CD4-positive, alpha-beta T cell (primary cell): ENCODE data around the gene TJP1. TPM values are rescaled to one million over a fixed set of nuclear protein-coding genes. Genes with fewer than 3 reads are reported as not detected.

Source experiments
- ATAC-seq: fragments of 200-7000 bp; cut with Tn5 transposase; one replicate; pipeline ENCODE4 v1.10.0; 2022; ENCODE audit warnings: mild to moderate bottlenecking; ENCODE audit not compliant: poor library complexity
- CTCF ChIA-PET: fragments of 350-600 bp; sonication (Branson Sonifier 250); formaldehyde crosslinking; loops from one replicate; lab custom pipeline; 2021; ENCODE audit warnings: antibody characterized with exemption, inconsistent platforms; lab: Charles Lee
- POLR2A ChIA-PET: fragments of 350-600 bp; sonication (Branson Sonifier 250); formaldehyde crosslinking; loops from one replicate; lab custom pipeline; 2021; ENCODE audit warnings: antibody characterized with exemption, inconsistent platforms; lab: Charles Lee
- DNase-seq, 14 experiments: peaks; one replicate each; pipeline ENCODE4 v3.0.0-alpha.2; 2013 to 2020; ENCODE audit warnings: mixed read lengths in 2 of 14
- H3K27ac ChIP-seq, 2 donors: one replicate each; pipeline versions ENCODE4 v1.5.1 to v1.7.0; 2013; ENCODE audit warnings: low read length in 2 of 2, low read depth in 1 of 2, mild to moderate bottlenecking in 1 of 2
- H3K27me3 ChIP-seq, 2 experiments: 1 replicate in 1 of 2; 2 replicates in 1 of 2; pipeline versions ENCODE4 v1.6.1 to v1.7.0; 2013; ENCODE audit warnings: low read length in 2 of 2, control low read depth in 1 of 2, mild to moderate bottlenecking in 1 of 2, moderate library complexity in 1 of 2; ENCODE audit not compliant: insufficient read depth in 2 of 2, control insufficient read depth in 1 of 2
- H3K36me3 ChIP-seq: one replicate; pipeline ENCODE4 v1.6.1; 2013; ENCODE audit warnings: low read length, control low read depth; ENCODE audit not compliant: insufficient read depth
- H3K4me1 ChIP-seq: one replicate; pipeline ENCODE4 v1.6.1; 2013; ENCODE audit warnings: low read length, control low read depth; ENCODE audit not compliant: insufficient read depth
- H3K4me3 ChIP-seq: one replicate; pipeline ENCODE4 v1.5.1; 2013; ENCODE audit warnings: mild to moderate bottlenecking, low read length, moderate library complexity
- H3K9me3 ChIP-seq, 2 experiments: 1 replicate in 1 of 2; 2 replicates in 1 of 2; pipeline versions ENCODE4 v1.6.1 to v1.7.0; 2013; ENCODE audit warnings: low read length in 2 of 2, mild to moderate bottlenecking in 2 of 2, control low read depth in 1 of 2, moderate library complexity in 1 of 2; ENCODE audit not compliant: control insufficient read depth in 1 of 2, insufficient read depth in 1 of 2
- H3K27ac Mint-ChIP-seq: one replicate; pipeline ENCODE4 v1.8.0; 2020; ENCODE audit warnings: mixed read lengths
- H3K27me3 Mint-ChIP-seq: one replicate; pipeline ENCODE4 v1.8.0; 2021; ENCODE audit warnings: mixed read lengths
- H3K36me3 Mint-ChIP-seq: one replicate; pipeline ENCODE4 v1.8.0; 2021; ENCODE audit warnings: low read depth, mixed read lengths
- H3K4me1 Mint-ChIP-seq: one replicate; pipeline ENCODE4 v1.8.0; 2021; ENCODE audit warnings: low read depth, mixed read lengths
- H3K4me3 Mint-ChIP-seq: one replicate; pipeline ENCODE4 v1.8.0; 2020; ENCODE audit warnings: mild to moderate bottlenecking, mixed read lengths
- H3K9me3 Mint-ChIP-seq: one replicate; pipeline ENCODE4 v1.8.0; 2020; ENCODE audit warnings: mixed read lengths
- intact Hi-C, 2 experiments: fragments of 100-400 bp; cut with DNase I in 1 of 2; cut with micrococcal nuclease in 1 of 2; formaldehyde crosslinking; loops; one replicate each; pipeline versions ENCODE4 v1.15.1 to v1.9.0; 2023 to 2025; cut with DNase I, micrococcal nuclease
- total RNA-seq, 174 experiments: library from RNA in 2 of 174; stranded (reverse) in 2 of 174; gene quantifications; one replicate each; pipeline ENCODE4 v1.2.3 and lab custom pipeline; 2021 to 2026
- TF ChIP-seq, protein P1 (sequence below): fragments of 200-600 bp; IDR thresholded peaks from one replicate; pipeline ENCODE4 v1.8.0; 2022; ENCODE audit warnings: antibody characterized with exemption, mild to moderate bottlenecking

TJP1 gene
- total RNA-seq, 2 experiments from 2014 or later: not detected

DNA sequence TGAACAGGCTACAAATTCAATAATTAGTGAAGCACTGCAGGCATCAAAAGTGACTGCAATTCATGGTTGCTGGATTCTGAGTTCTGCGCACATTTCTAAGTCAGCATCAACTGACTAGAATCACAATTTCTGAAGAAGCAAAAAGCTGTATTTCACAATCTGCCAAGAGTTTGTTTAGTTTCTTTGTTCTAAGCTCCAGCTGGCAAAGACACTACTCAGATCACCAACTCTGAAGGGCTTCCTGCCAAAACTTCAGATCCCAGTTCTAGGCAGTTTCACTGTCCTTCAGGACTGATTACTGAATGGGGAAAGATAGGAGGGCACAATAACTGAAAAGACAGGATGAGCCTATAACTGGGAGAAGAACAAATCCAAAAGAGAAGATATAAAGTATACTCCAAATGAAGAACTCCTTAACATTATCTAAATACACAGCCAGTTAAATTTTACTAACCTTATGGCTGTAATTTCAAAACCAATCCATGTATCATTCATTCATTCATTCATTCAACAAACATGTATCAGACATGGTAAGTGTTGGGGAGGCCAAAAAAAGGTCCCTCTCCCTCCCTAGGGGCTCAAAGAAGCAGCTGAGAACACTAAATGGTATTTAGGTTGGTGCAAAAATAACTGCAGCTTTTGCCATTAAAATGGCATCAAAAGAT, 17.1 kb downstream of the TJP1 start:
- intact Hi-C loops: no loop called here

DNA sequence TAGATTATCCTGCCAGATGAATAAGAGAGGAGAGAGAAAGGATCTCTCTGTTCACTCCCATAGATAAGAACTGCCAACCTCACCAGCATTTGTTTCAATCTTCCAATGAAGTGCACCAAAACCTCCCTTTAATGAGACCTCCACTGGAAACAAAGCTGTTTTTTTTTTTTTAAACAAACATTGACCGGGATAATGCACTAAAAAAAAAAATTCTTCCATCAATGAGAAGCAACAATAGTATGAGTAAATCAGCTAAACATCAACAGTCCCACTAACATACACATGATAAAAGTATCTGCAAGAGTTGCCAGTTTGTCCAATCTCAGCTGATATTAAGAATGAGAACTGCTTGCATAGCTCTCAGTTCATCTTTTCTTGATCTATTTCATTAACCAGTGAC, 19.9 kb downstream of the TJP1 start:
- peaks cover 80% of the 10 kb centered on the region for H3K27me3 Mint-ChIP-seq

More for the DNA sequence above, 17.1 kb downstream of the TJP1 start:
- H3K27ac ChIP-seq: no peak overlapping the region
- no peak for ATAC-seq
- TF ChIP-seq, protein P1, sequence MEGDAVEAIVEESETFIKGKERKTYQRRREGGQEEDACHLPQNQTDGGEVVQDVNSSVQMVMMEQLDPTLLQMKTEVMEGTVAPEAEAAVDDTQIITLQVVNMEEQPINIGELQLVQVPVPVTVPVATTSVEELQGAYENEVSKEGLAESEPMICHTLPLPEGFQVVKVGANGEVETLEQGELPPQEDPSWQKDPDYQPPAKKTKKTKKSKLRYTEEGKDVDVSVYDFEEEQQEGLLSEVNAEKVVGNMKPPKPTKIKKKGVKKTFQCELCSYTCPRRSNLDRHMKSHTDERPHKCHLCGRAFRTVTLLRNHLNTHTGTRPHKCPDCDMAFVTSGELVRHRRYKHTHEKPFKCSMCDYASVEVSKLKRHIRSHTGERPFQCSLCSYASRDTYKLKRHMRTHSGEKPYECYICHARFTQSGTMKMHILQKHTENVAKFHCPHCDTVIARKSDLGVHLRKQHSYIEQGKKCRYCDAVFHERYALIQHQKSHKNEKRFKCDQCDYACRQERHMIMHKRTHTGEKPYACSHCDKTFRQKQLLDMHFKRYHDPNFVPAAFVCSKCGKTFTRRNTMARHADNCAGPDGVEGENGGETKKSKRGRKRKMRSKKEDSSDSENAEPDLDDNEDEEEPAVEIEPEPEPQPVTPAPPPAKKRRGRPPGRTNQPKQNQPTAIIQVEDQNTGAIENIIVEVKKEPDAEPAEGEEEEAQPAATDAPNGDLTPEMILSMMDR: no peak
- no peak for DNase-seq
- ChIA-PET CTCF (no interaction called here), POLR2A (no interaction called here)
- Mint-ChIP-seq H3K4me1 (no peaks in the 10 kb centered on the region), H3K27ac (no peak overlapping the region), H3K27me3 (peaks cover 83% of the 10 kb centered on the region), H3K4me3 (no peak overlapping the region), H3K36me3 (no peaks in the 10 kb centered on the region), H3K9me3 (no peaks in the 10 kb centered on the region)
- no peaks in the 10 kb centered on the region for H3K36me3 ChIP-seq
- H3K9me3 ChIP-seq: no peaks in the 10 kb centered on the region
- H3K4me1 ChIP-seq: no peaks in the 10 kb centered on the region
- H3K4me3 ChIP-seq: no peak overlapping the region
- H3K27me3 ChIP-seq: peaks cover 0 to 31% of the 10 kb centered on the region in 2 experiments

GRCh38 chr15:29800491-29801366, 21.5 kb downstream of the TJP1 start:
- intact Hi-C loops: loop anchor here in 1 of 2 experiments (5.0 kb wide), 1 partner anchor 37 kb away; no protein-coding TSS in a partner anchor
- Histone ChIP-seq H3K4me3 (no peak overlapping the region), H3K36me3 (no peaks in the 10 kb centered on the region), H3K9me3 (no peaks in the 10 kb centered on the region), H3K27ac (no peak overlapping the region), H3K4me1 (no peaks in the 10 kb centered on the region), H3K27me3 (peaks cover 0 to 22% of the 10 kb centered on the region in 2 experiments)
- CTCF ChIA-PET: no interaction called here
- H3K36me3 Mint-ChIP-seq: no peaks in the 10 kb centered on the region
- no peaks in the 10 kb centered on the region for H3K4me1 Mint-ChIP-seq
- H3K27ac Mint-ChIP-seq: no peak overlapping the region
- no peak overlapping the region for H3K4me3 Mint-ChIP-seq
- H3K9me3 Mint-ChIP-seq: no peaks in the 10 kb centered on the region
- no peak for ATAC-seq
- peaks cover 77% of the 10 kb centered on the region for H3K27me3 Mint-ChIP-seq
- TF ChIP-seq, protein P1: no peak
- no peak for DNase-seq
- POLR2A ChIA-PET: no interaction called here

More for the DNA sequence above, 19.9 kb downstream of the TJP1 start:
- Mint-ChIP-seq H3K27ac (no peak overlapping the region), H3K9me3 (no peaks in the 10 kb centered on the region), H3K4me1 (no peaks in the 10 kb centered on the region), H3K36me3 (no peaks in the 10 kb centered on the region), H3K4me3 (no peak overlapping the region)
- TF ChIP-seq, protein P1: no peak
- Histone ChIP-seq H3K27me3 (peaks cover 0 to 39% of the 10 kb centered on the region in 2 experiments), H3K4me3 (no peak overlapping the region), H3K9me3 (no peaks in the 10 kb centered on the region), H3K27ac (no peak overlapping the region), H3K36me3 (no peaks in the 10 kb centered on the region), H3K4me1 (no peaks in the 10 kb centered on the region)
- ATAC-seq: no peak
- intact Hi-C loops: loop anchor here in 1 of 2 experiments (5.0 kb wide), 1 partner anchor 35 kb away; no protein-coding TSS in a partner anchor
- CTCF ChIA-PET: no interaction called here
- POLR2A ChIA-PET: no interaction called here
- no peak for DNase-seq
